ENCODE measurements around the gene TWIST2. TPM values are rescaled to one million over a fixed set of nuclear protein-coding genes. Genes with fewer than 3 reads are reported as not detected.
A peak's percentile ranks its signal among the peaks of the same experiment; 100 is the strongest.

Gene TWIST2
- polyA plus RNA-seq, 1 of the 3 experiments (the other 2 are of a cell fraction) = 19.5 TPM

GRCh38 chr2:238905224-238905623 lies 57.3 kb downstream of the TWIST2 start:
- 62% methylated on average over 6 of the region's 13 CpGs for WGBS (ENCODE audit: low lambda C conversion rate)
- Histone ChIP-seq H3K9ac (no peak overlapping the region), H3K36me3 (replicated peaks in 1 of 2; ENCODE audit: control insufficient read depth in 1 of 2, insufficient read depth in 2 of 2, low read length in 1 of 2) (no peaks in the 10 kb centered on the region), H3K27ac (ENCODE audit: low read depth in 2 of 2, low read length in 1 of 2) (no peak overlapping the region), H3K4me2 (no peak overlapping the region), H3K9me2 (no peaks in the 10 kb centered on the region), H3K79me2 (ENCODE audit: insufficient read depth) (no peaks in the 10 kb centered on the region), H3K4me1 (ENCODE audit: control insufficient read depth in 1 of 2, insufficient read depth in 2 of 2, low read depth in 1 of 2, low read length in 1 of 2) (peaks cover 0 to 3% of the 10 kb centered on the region in 2 experiments; a peak in 1 of 4 replicates), H3K27me3 (ENCODE audit: insufficient read depth) (no peaks in the 10 kb centered on the region), H4K20me1 (ENCODE audit: insufficient read depth) (no peaks in the 10 kb centered on the region), H3K4me3 (ENCODE audit: low read depth in 2 of 2, low read length in 1 of 2) (no peak overlapping the region), H3K9me3 (no peaks in the 10 kb centered on the region), H2AFZ (ENCODE audit: low read depth) (no peak overlapping the region), H3F3A (replicated peaks; ENCODE audit: insufficient read depth) (no peaks in the 10 kb centered on the region)
- ChIA-PET POLR2A (no interaction called here), CTCF (no interaction called here)
- DNase-seq = peak; percentile 58
- TF ChIP-seq USF2 (IDR thresholded peaks at IDR 0.05; ENCODE audit: borderline replicate concordance, low read depth, low read length) = no peak
- TF ChIP-seq USF1 (IDR thresholded peaks at IDR 0.05; ENCODE audit: borderline replicate concordance, low read depth) = no peak
- no peak for TF ChIP-seq TCF12 (IDR thresholded peaks at IDR 0.05)
- TF ChIP-seq MAX (IDR thresholded peaks at IDR 0.05; ENCODE audit: low read depth) = no peak
- no peak for TF ChIP-seq CHD2 (IDR thresholded peaks at IDR 0.05; ENCODE audit: low read length, partially characterized antibody)
- no peak for TF ChIP-seq MXI1 (IDR thresholded peaks at IDR 0.05; ENCODE audit: low read depth, low read length)
- no peak for TF ChIP-seq SIN3A (IDR thresholded peaks at IDR 0.05; ENCODE audit: borderline replicate concordance, low read depth, low read length)
- no peak for TF ChIP-seq YY1 (IDR thresholded peaks at IDR 0.05; ENCODE audit: low read depth)
- no peak for TF ChIP-seq RXRA (IDR thresholded peaks at IDR 0.05; ENCODE audit: borderline replicate concordance, low read depth)
- TF ChIP-seq PBX3 (IDR thresholded peaks at IDR 0.05) = no peak
- no peak for TF ChIP-seq TEAD4 (IDR thresholded peaks at IDR 0.05; ENCODE audit: borderline replicate concordance, insufficient read depth)
- no peak for TF ChIP-seq RFX5 (IDR thresholded peaks at IDR 0.05; ENCODE audit: low read length)
- no peak for TF ChIP-seq SMC3 (IDR thresholded peaks at IDR 0.05; ENCODE audit: low read depth, low read length)
- no peak for TF ChIP-seq GATA2 (CRISPR knock-in tag; IDR thresholded peaks at IDR 0.05)
- no peak for TF ChIP-seq RAD21 (IDR thresholded peaks at IDR 0.05; ENCODE audit: low read length)
- no peak for TF ChIP-seq NRF1 (IDR thresholded peaks at IDR 0.05; ENCODE audit: low read depth, low read length)
- TF ChIP-seq FOXM1 (IDR thresholded peaks at IDR 0.05; ENCODE audit: low read depth) = no peak

GRCh38 chr2:238905644-238906043 lies 57.8 kb downstream of the TWIST2 start:
- CTCF ChIA-PET = no interaction called here
- Histone ChIP-seq H3F3A (replicated peaks; ENCODE audit: insufficient read depth) (no peaks in the 10 kb centered on the region), H3K27ac (ENCODE audit: low read depth in 2 of 2, low read length in 1 of 2) (no peak overlapping the region), H3K9me2 (no peaks in the 10 kb centered on the region), H3K4me1 (ENCODE audit: control insufficient read depth in 1 of 2, insufficient read depth in 2 of 2, low read depth in 1 of 2, low read length in 1 of 2) (peaks cover 0 to 3% of the 10 kb centered on the region in 2 experiments; a peak in 1 of 4 replicates), H4K20me1 (ENCODE audit: insufficient read depth) (no peaks in the 10 kb centered on the region), H3K27me3 (ENCODE audit: insufficient read depth) (no peaks in the 10 kb centered on the region), H3K79me2 (ENCODE audit: insufficient read depth) (no peaks in the 10 kb centered on the region), H3K4me2 (no peak overlapping the region), H2AFZ (ENCODE audit: low read depth) (no peak overlapping the region), H3K4me3 (ENCODE audit: low read depth in 2 of 2, low read length in 1 of 2) (no peak overlapping the region), H3K9me3 (no peaks in the 10 kb centered on the region), H3K9ac (no peak overlapping the region), H3K36me3 (replicated peaks in 1 of 2; ENCODE audit: control insufficient read depth in 1 of 2, insufficient read depth in 2 of 2, low read length in 1 of 2) (no peaks in the 10 kb centered on the region)
- POLR2A ChIA-PET = no interaction called here
- no peak for DNase-seq
- WGBS (ENCODE audit: low lambda C conversion rate) = 90% methylated on average over 28 of the region's 28 CpGs
- TF ChIP-seq MEF2A (IDR thresholded peaks at IDR 0.05; ENCODE audit: borderline replicate concordance, low read depth) (no peak), RAD21 (IDR thresholded peaks at IDR 0.05; ENCODE audit: low read length) (no peak), CTCF (IDR thresholded peaks at IDR 0.05) (no peak), GABPA (IDR thresholded peaks at IDR 0.05; ENCODE audit: low read depth) (no peak), RCOR1 (IDR thresholded peaks at IDR 0.05; ENCODE audit: low read length) (no peak), ELF1 (IDR thresholded peaks at IDR 0.05) (no peak), TCF12 (IDR thresholded peaks at IDR 0.05) (no peak), SIN3A (IDR thresholded peaks at IDR 0.05; ENCODE audit: borderline replicate concordance, low read depth, low read length) (no peak), MXI1 (IDR thresholded peaks at IDR 0.05; ENCODE audit: low read depth, low read length) (no peak), ZBTB33 (IDR thresholded peaks at IDR 0.05; ENCODE audit: borderline replicate concordance, low read depth) (no peak), FOXM1 (IDR thresholded peaks at IDR 0.05; ENCODE audit: low read depth) (no peak), YY1 (IDR thresholded peaks at IDR 0.05; ENCODE audit: low read depth) (no peak), FOSL2 (IDR thresholded peaks at IDR 0.05; ENCODE audit: borderline replicate concordance, low read depth) (no peak)
